GM04504 (cell line): Measurements from ENCODE around the gene OSTF1.

Experiments
- DNase-seq: peaks from one replicate; pipeline ENCODE4 v3.0.0-alpha.2; 2012; ENCODE audit warnings: low read depth

OSTF1 gene, protein sequence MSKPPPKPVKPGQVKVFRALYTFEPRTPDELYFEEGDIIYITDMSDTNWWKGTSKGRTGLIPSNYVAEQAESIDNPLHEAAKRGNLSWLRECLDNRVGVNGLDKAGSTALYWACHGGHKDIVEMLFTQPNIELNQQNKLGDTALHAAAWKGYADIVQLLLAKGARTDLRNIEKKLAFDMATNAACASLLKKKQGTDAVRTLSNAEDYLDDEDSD

DNA sequence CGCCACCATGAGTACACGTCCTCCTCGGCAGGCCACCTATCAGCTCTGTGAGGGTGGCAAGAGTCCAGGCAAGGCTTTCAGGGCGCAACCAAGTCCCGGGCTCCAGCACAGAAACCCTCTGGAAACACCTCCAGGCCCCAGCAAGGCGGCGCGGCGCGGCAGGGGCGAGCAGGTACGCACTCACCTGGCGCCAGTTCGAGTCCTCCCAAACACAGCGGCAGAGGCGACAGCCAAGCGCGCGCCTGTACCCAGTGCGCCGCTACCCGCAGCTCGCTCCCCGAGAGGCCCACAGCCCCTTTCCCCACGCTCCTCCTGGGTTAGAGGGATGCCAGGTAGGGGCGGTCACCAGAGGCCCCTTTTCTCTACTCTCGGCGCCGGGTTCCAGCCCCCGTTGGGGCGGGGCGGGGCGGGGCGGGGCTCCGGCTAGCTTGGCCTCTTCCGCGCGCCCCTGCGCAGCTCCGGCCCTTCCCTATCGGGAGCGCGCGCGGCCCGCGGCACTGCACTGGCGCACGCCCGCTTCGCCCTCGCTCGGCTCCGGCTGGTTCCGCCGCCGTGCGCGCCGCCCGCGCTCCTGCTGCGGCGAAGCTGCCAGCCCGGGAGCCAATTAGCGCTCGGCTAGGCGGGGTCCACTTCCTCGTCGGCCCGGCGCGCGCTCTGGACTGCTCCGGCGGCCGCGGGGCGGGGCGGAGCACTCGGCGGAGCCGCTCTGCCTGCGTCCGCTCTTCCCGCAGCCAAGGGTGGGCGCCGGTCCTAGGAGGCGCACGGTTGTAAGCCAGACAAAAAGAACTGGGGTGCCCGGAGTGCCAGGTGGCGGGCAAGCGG, at the start of gene OSTF1, which contains the start of gene NMRK1:
Gene OSTF1 (plus strand): TSS at position 691 of the 822 bp plus-strand sequence. CDS start 179 bp downstream, outside the sequence.
Gene NMRK1 (minus strand): TSS at position 332 of the 822 bp plus-strand sequence. CDS start 5,040 bp downstream, outside the sequence.
- DNase-seq, result peak; percentile 93

DNA sequence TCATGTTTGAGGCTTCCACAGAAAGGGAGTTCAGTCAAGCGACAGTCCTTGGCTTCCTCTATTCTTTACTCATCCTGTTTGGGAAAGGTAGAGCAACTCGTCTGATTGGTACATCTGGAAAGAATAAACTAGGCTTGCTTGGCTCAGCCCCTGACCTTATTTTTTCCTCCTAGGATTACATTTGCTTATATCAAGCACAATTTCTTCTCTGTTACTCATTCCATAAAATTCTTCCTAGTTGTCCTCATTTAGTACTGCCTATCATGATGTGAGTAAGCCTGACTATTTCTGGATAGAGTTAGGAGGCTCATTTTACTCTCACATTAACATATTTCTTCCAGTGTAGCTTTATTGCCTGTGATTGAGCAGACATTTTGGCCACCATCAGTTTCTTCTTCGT, 49.3 kb upstream of the OSTF1 start:
- DNase-seq, result peak; percentile 82

DNA sequence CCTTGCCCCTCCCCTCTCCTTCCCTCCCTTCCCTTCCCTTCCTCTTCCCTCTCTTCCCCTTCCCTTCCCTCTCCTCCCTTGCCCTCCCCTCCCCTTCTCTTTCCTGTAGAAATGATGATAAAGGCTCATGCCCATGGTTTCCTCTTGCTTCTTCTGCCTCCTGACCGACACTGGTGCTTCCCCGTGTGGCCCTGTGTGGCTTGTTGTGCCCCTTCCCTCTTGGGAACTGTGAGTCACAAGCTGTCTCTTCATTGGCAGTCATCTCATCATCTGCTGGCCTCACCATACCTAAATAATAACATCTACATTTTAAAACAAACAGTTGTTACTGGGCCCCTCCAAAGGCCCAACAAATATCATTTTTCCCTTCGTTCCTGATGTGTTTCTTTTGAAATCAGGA, 48.5 kb upstream of the OSTF1 start:
- peak; percentile 6 for DNase-seq

DNA sequence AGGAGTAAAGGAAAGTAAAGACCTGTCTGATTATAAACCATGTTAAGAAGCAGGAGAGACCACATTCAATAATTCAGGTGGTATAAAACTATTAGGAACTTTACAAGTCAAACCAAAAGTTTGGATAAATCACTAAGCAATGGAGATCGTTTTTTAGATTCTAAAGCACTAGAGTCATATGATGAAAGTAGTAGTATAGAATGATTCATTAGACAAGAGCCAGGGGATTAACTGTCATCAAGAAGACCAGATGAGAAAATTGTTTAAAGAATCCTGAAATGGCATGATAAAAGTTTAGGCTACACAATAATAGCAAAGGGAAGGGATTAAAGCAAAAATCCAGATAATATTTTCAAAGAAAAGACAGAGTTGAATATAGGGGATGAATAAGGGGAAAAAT, 47.3 kb upstream of the OSTF1 start:
- DNase-seq, result no peak

DNA sequence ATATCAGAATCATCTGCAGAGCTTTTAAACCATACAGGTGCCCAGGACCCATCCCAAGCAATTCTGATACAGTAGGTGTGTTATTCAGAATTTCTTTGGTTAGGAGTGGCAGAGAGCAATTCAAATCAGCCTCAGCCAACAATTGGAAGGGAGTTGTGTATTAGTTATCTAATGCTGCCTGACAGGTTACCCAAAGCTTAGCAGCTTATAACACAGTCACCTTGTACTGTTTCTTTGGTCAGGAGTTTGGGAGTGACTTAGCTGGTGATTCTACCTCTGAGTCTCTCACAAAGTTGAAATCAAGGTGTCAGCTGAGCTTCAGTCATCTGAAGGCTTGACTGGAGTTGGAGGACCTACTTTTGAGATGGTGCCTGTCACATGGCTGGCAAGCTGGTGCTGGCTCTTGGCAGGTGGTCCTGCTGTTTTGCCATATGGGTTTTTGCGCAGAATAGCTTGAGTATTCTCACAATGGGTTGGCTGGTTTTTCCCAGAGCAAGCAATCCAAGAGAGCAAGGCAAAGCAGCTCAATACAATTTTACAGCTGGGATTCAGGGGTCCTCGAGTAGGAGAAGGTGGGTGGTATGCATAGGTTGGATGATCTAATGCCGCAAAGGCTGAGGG, 41.5 kb upstream of the OSTF1 start:
- no peak for DNase-seq

DNA sequence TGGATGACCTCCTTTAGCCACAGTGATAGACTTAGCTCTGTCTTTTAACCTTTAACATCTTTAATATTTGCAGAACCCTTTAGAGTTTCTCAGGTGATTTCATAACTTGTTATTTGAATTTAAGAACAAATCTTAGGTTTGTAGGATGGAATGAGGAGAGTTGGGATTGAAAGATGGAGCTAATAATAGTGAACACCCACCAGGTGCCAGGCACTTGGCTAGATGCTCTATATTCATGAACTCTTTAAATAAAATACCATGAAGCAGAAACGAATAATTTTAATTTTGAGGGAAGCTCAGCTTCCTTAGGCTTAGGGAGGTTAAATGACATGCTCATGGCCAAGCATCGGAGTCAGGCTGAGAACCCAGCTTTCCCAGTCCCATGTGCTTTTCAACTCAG, 40.8 kb upstream of the OSTF1 start:
- no peak for DNase-seq

DNA sequence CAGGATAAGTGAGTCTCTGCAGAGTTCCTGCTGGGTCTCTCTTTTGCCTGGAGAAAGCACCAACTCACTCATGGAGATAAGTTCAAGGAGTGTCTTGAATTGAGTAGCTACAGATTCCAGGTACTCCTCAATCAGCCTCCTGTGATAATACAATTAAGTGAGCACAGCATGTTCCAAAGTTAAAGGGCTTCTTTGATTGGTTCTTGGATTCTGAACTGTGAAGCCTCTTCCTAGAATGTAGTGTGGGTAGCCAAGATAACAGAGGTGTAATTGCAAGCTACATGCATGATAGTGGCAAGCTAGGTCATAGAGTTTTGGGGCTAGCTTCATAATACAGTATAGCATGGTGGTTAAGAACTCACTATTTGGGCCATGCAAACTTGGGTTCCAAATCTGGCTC, 37.0 kb upstream of the OSTF1 start:
- no peak for DNase-seq

DNA sequence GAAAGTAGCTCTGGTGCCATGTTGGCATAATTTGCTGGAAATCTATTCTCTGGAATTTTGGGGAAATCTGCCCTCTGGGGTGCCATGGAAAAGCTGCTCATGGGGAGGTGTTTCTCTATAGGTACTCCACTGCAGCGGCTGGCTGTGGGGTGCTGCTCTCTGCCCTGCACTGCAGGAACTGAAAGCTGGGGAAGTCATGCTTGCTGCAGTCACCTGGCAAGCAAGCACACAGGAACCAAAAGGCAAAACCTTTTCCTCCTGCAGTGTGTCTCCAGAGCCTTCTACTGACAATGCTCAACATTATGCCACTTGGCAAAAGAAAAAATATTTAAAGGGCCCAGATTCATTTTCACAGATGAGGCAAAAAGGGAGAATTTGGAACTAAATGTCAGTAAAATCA, 34.4 kb upstream of the OSTF1 start:
- DNase-seq, result no peak

DNA sequence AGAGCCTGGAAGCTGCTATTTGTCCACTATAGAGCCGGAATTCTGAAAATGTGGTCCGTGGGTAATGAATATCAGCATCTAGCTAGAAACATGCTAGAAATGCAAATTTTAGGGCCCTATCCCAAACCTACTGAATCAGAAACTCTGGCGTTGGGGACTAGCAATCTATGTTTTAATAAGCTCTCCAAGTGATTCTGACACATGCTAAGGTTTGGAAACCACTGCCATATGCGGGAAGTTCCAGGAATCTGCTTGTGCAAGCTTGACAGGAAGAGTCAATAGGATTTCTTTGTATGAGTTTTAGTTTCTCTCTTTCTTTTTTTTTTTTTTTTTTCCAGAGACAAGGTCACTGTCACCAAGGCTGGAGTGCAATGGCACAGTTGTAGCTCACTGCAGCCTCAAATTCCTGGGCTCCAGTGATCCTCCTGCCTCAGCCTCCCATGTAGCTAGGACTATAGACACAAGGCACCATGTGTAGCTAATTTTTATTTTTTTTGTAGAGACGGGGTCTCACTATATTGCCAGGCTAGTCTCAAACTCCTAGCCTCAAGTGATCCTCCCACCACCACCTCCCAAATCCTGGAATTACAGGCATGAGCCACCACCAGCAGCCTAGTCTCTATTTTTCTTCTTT, 33.8 kb upstream of the OSTF1 start:
- DNase-seq, result peak; percentile 39

DNA sequence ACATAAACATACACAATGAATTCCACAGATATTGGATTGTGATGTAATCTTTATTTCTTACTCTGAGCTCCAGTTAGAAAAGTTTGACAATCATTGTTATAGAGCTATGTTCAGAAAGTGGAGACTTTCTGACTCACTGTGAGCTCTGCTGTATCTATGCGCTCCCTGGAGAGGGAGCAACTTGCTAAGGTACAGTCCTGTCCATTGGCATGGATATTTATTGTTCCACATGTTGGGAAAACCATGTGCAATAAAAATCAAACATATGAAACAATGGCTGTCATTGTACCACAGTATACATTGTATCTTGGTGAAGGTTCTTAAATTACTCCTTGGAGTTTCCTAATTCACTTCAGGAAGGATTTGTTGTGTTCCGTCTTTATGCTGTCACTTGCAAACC, 27.1 kb upstream of the OSTF1 start:
- no peak for DNase-seq

DNA sequence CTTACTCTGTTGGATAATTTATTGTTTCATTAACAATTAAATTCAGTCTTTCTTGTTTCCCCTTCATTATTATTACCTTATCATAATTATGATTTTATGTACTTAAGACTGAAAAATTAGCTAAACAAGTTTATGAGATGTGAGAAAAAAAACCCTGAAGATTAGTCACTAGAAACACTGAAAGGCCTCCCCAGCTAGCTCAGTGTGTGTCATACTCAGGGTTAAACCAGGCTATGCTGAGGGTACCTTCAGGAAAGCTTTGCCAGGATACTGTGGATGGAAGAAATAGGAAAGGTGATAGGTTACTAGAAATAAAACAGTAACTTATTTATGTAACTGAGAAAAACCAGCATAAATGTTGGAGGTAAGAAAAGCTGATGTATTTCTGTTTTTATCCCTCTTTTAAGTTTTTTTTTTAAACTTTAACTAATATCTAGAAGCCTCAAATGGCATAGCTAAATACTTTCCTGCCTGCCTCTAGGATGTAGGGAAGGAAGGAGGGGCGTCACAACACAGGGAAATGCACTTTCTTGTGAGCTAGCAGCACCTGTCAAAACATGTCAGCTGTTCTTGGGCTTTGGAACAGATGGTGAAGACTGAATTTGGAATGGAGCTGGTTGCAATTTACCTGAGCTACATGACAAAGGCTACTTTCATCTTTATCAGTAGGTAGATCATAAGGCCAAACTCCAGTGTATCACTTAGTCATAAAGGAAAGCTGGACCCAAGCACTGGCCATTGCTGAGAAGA, 24.6 kb upstream of the OSTF1 start:
- DNase-seq, result no peak

DNA sequence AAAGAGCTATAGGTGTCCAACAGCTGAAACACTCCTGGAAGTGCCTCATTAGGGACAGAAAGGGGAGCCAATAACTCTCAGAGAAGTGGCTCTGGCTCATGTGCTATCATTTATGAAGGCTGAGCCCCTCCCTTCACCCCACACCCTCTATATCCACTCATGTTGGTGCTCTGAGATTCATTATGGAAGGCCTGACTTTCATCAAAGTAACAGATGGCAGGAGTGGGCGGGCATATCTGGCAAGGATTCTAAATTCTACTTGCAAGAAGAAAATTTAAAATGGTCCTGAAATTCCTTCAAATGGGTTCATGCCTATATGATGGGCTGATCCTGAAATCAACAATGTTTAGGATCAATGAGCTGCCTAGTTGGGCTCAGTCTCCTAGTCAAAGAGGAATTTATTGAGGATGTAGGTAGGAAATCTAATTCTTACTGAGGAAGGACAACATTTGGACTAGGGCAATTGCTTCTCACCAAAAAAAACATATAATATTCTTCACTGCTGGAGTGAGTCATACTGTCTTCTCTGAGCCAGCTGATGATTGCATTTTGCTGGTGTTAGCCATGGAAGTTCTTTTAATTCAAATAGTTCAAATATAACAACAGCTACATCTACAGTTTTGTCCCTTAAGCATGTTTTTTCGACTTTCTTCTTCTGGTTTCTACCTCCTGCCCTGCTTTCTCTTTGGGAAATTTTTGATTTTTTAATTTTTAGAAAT, 23.8 kb upstream of the OSTF1 start:
- DNase-seq, result no peak

DNA sequence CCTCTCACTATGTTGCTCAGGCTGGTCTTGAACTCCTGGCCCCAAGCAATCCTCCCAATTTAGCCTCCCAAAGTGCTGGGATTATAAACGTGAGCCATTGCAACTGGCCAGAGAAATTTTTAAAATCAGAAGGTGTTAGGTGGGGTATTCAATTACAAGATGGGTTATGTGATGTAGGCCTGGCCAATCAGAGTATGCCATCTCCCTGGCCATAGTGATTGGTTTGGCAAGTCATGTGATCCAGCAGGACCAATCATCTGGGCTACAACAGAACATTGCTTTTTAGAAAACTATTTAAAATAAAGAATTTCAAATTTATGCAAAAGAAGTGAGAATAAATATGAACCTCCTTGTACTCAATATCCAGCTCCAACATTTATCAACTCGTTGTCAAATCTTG, 22.8 kb upstream of the OSTF1 start:
- DNase-seq, result no peak

DNA sequence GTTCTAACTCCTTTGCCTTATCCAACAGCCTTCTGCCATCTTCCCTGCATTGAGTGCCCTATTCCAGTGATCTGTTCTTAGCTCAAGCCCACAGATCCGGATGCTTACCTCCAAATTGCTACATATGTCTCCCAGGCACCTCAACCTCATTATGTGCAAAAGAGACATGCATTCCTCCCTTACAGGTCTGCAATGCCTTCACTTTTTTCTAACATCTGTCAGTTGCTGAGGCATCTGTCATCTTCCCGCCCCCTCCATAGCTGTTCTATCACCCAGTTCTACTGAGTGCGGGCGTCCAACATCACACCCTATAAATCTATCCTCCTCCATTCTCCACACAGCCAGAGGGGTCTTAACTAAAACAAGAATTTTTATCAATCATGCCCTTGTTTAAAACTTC, 20.4 kb upstream of the OSTF1 start:
- DNase-seq, result no peak

DNA sequence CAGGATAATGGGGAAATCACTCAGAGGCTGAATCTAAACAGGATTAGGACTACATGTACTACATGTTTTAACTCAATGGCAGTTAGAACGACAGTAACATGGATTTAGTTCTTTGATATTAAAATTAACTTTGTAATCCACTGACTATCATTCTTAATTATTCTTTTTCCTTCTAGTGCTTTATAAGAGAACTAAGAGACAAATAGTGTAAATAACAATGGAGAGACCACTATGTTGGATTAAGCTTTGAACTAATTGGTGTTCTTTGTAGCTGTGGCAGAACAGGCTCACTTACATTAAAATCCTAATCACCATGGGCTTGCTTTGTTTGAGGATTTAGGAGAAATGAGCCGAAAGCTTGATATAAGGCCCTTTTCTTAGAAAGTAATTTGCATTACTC, 19.1 kb upstream of the OSTF1 start:
- no peak for DNase-seq

DNA sequence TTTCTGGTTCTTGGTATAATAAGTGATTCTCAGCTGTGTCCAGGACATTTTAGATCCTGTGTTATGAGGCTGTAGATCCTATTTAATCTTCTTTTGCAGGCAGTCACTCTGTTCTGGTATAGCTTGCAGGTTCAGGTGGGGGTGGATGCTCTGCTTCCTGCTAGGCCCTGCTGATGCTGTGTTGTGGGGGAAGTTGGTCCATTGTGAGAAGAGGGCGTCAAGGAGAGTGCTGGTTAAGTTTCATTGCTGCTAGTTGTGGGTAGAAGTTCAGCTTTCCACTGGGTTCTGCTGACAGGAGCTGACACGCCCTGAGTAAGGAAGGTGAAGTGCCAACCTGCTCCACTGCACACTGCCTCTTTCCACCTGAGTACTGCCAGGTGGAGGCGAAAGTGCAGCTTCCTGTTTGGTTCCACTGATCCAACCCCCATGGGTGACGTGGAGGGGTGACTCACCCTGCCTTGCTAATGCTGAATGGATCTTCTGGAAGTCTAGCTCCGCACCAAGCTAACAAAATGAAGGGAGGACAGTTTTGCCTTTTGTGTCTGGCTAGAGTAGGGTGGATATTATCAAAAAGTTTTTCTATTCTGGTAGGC, 16.7 kb upstream of the OSTF1 start:
- no peak for DNase-seq

DNA sequence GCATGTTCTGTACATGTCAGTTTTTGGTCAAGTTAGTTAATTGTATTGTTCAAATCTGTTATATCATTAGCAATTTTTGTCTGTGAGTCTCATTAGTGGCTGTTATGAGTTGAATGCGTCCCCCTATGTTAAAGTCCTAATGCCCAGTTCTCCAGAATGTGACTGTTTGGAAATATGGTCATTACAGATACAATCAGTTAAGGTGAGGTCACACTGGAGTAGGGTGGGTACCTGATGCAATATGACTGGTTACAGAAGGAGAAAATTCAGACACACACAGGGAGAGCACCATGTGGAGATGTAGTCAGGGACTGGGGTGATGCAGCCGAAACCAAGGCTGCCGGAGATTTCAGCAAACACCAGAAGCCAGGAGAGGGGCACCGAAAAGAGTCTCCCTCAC, 15.4 kb upstream of the OSTF1 start:
- DNase-seq, result no peak

DNA sequence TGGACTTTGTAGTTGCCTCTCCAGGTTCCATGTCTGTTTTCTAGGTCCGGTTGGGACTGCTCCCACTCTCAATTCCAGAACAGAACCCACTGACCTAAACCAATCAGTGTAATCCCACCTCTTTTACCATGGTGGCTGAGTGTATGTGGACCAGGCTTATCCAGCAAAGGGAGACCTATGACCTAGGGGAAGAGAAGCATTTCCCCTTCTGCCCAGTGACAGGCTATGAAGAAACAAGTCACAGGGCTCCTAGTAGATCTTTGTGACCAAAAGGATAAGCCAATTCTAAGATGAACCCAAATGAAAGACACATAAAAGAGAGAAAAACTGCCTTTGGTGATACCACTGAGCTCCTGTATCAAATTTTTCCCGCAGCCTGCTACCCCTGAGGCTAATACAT, 6.7 kb upstream of the OSTF1 start:
- no peak for DNase-seq

DNA sequence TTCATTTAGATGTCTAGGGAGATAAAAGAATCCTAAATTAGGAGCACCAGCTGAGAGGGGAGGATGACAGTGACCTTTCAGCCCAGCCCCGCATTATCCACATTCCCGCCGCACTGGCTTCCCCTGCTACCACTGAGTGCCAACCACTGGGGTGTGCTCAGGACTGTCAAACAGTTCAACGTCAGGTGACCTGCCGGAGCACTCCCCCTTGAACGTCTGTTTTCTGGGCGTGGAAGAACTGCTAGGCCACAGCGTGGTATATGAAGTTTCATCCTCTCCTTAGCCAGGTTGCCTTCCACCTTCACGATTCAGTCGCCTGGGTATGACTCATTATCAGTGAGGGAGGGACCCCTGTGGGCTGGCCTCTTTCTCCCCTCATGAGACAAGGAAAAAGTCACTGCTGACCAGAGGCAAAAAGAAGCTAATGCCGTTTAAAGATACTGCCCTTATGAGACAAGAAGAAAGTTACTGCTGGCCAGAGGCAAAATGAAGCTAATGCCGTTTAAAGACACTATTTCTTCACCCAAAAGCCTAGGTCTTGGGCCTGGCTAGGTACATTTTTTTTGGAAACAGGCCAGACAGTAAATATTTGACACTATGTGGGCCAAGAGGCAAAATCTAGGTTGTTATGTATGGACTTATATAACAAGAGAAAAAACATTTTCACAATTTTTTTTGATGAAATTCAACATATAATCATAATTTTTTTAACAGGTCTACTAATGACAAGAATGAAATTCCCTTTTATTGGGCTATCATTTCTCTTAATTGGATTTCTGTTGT, 4.9 kb upstream of the OSTF1 start:
- DNase-seq, result no peak

DNA sequence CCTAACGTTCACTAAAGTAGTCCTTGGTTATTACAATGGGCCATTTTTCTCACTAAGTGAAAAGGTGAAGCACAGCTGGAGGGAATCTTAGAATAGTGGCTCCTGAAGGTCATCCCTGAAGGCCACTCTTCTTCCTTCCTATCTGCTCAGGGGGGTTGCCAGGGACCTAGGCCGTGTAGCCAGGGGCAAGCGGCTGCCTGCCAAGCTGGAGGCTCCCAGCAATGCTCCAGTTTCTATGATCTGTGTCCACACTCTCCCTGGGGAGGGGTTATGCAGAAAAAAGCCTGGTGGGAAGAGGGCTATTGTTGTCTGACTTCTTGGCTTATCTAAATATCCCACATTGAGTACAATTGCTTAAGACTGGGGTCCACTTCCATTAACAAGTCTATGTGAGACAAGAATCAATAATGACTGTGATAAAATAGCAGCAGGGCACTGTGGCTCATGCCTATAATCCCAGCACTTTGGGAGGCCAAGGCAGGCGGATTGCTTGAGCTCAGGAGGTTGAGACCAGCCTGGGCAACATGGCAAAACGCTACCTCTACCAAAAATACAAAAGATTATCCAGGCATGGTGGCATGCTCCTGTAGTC, 4.1 kb upstream of the OSTF1 start:
- no peak for DNase-seq
